ENCODE results near the gene BUD31. TPM values are rescaled to one million over a fixed set of nuclear protein-coding genes. Genes with fewer than 3 reads are reported as not detected.
"Not testable (repeated sequence)": the region's sequence is repeated elsewhere in the genome, so short reads cannot be mapped to it uniquely, and the experiment has no call there.

Gene BUD31
- total RNA-seq, 1 donor from 2014 or later = 145 TPM

DNA sequence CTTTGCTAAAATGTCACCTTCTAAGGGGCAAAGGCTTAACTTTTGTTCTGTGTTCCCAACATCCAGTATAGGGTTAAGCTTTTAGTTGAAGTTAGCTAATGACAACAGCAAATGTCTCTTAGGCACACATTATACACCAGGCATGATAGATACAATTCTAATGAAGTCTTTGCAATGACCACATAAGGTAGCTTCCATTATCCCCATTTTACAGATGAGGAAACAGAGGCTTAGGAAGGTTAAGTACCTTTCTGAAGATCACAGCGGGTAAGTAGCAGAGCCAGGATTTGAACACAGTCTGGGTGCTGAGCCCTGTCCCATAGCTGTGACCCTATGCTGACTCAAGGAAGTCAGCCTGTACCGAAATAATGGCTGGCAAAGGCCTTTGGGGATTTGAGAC is 1.9 kb downstream of the BUD31 start:
- peak overlapping the region; percentile 98 for H3K4me3 Mint-ChIP-seq
- no peak for DNase-seq (ENCODE audit: low spot score)
- no peaks in the 10 kb centered on the region for H3K9me3 Mint-ChIP-seq
- peaks cover 41% of the 10 kb centered on the region for H3K36me3 Mint-ChIP-seq (ENCODE audit: low read depth)
- peaks cover 38% of the 10 kb centered on the region for H3K4me1 Mint-ChIP-seq (ENCODE audit: low read depth)
- H3K27ac Mint-ChIP-seq = peak overlapping the region; percentile 47
- intact Hi-C loops (cut with micrococcal nuclease) = no loop called here
- H3K27me3 Mint-ChIP-seq (ENCODE audit: insufficient read depth) = no peaks in the 10 kb centered on the region

DNA sequence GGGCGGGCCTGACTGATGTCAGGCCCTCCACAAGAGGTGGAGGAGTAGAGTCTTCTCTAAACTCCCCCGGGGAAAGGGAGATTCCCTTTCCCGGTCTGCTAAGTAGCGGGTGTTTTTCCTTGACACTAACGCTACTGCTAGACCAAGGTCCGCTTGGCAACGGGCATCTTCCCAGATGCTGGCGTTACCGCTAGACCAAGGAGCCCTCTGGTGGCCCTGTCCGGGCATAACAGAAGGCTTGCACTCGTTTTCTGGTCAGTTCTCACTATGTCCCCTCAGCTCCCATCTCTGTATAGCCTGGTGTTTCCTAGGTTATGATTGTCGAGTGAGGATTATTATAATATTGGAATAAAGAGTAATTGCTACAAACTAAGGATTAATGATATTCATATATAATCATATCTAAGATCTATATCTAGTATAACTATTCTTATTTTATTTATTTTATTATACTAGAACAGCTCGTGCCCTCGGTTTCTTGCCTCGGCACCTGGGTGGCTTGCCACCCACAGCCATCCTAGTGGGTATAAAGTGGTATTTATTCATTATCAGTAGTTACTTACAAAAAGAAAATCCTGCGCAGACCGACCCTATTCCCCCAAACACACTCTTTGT is 6.9 kb downstream of the BUD31 start:
- not testable (repeated sequence) for H3K27me3 Mint-ChIP-seq (ENCODE audit: insufficient read depth); H3K4me3 Mint-ChIP-seq; DNase-seq (ENCODE audit: low spot score); H3K9me3 Mint-ChIP-seq; H3K4me1 Mint-ChIP-seq (ENCODE audit: low read depth)
- Mint-ChIP-seq H3K36me3 (ENCODE audit: low read depth) (peaks cover 51% of the 10 kb centered on the region), H3K27ac (peak overlapping the region; percentile 63)
- intact Hi-C loops (cut with micrococcal nuclease) = loop anchor here (1.0 kb wide), 1 partner anchor 50 kb away; no protein-coding TSS in a partner anchor

- DNase-seq (ENCODE audit: low spot score) = no peak
- intact Hi-C loops (cut with micrococcal nuclease) = no loop called here
- H3K27me3 Mint-ChIP-seq (ENCODE audit: insufficient read depth) = no peaks in the 10 kb centered on the region
- H3K36me3 Mint-ChIP-seq (ENCODE audit: low read depth) = peaks cover 41% of the 10 kb centered on the region
- peaks cover 5% of the 10 kb centered on the region for H3K4me1 Mint-ChIP-seq (ENCODE audit: low read depth)
- H3K4me3 Mint-ChIP-seq = no peak overlapping the region
- H3K9me3 Mint-ChIP-seq = no peaks in the 10 kb centered on the region
- no peak overlapping the region for H3K27ac Mint-ChIP-seq
These were observed 9.5 kb downstream of the BUD31 start for GRCh38 chr7:99418260-99418659.

- no peaks in the 10 kb centered on the region for H3K27me3 Mint-ChIP-seq (ENCODE audit: insufficient read depth)
- no peaks in the 10 kb centered on the region for H3K9me3 Mint-ChIP-seq
- peaks cover 38% of the 10 kb centered on the region for H3K36me3 Mint-ChIP-seq (ENCODE audit: low read depth)
- H3K27ac Mint-ChIP-seq = no peak overlapping the region
- intact Hi-C loops (cut with micrococcal nuclease) = no loop called here
- no peak for DNase-seq (ENCODE audit: low spot score)
- no peak overlapping the region for H3K4me3 Mint-ChIP-seq
- peaks cover 5% of the 10 kb centered on the region for H3K4me1 Mint-ChIP-seq (ENCODE audit: low read depth)
These were observed 10.7 kb downstream of the BUD31 start for GRCh38 chr7:99419323-99420021.

DNA sequence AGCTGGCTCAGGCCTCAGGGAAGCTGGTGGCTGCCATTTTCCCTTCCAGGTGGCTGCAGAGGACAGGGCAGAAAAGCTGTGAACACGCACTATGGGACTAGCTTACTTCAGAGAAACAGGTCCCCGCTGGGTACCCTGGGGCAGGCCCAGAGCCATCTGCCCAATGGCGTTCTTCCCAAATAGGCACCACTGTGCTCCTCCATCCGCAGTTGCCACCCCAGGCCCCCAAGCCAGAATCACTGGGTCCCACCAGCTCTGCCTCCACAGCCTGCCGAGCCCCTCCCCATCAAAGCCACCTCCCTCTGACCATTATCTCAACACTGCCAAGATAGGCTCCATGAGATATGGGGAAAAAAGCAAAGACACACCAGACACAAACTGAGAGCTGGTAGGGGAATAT is 11.4 kb downstream of the BUD31 start:
- intact Hi-C loops (cut with micrococcal nuclease) = no loop called here
- H3K27me3 Mint-ChIP-seq (ENCODE audit: insufficient read depth) = no peaks in the 10 kb centered on the region
- H3K36me3 Mint-ChIP-seq (ENCODE audit: low read depth) = peaks cover 30% of the 10 kb centered on the region
- H3K27ac Mint-ChIP-seq = no peak overlapping the region
- peaks cover 5% of the 10 kb centered on the region for H3K4me1 Mint-ChIP-seq (ENCODE audit: low read depth)
- H3K4me3 Mint-ChIP-seq = no peak overlapping the region
- H3K9me3 Mint-ChIP-seq = no peaks in the 10 kb centered on the region
- DNase-seq (ENCODE audit: low spot score) = no peak

DNA sequence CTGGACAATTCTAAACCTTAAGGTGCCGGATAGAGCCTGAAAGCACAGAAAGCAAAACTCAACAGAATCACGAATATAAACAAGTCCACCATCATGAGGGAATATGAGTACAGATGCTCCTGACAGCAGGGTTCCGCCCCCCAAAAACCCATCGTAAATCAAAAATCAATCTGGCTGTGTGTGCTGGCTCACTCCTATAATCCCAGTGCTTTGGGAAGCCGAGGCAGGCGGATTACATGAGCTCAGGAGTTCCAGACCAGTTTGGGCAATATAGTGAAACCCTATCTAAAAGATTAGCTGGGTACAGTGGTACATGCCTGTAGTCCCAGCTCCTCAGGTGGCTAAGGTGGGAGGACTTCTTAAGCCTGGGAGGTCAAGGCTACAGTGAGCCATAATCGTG is 12.2 kb downstream of the BUD31 start:
- no peak for DNase-seq (ENCODE audit: low spot score)
- intact Hi-C loops (cut with micrococcal nuclease) = no loop called here
- peaks cover 3% of the 10 kb centered on the region for H3K4me1 Mint-ChIP-seq (ENCODE audit: low read depth)
- peaks cover 30% of the 10 kb centered on the region for H3K36me3 Mint-ChIP-seq (ENCODE audit: low read depth)
- H3K27ac Mint-ChIP-seq = no peak overlapping the region
- H3K9me3 Mint-ChIP-seq = no peaks in the 10 kb centered on the region
- no peak overlapping the region for H3K4me3 Mint-ChIP-seq
- H3K27me3 Mint-ChIP-seq (ENCODE audit: insufficient read depth) = no peaks in the 10 kb centered on the region

- Mint-ChIP-seq H3K27ac (no peak overlapping the region), H3K9me3 (no peaks in the 10 kb centered on the region), H3K36me3 (ENCODE audit: low read depth) (peaks cover 22% of the 10 kb centered on the region), H3K4me3 (no peak overlapping the region), H3K27me3 (ENCODE audit: insufficient read depth) (no peaks in the 10 kb centered on the region), H3K4me1 (ENCODE audit: low read depth) (no peaks in the 10 kb centered on the region)
- DNase-seq (ENCODE audit: low spot score) = no peak
- intact Hi-C loops (cut with micrococcal nuclease) = no loop called here
These were observed 13.4 kb downstream of the BUD31 start for GRCh38 chr7:99422186-99422585.

- no peaks in the 10 kb centered on the region for H3K9me3 Mint-ChIP-seq
- no peak overlapping the region for H3K27ac Mint-ChIP-seq
- peaks cover 18% of the 10 kb centered on the region for H3K36me3 Mint-ChIP-seq (ENCODE audit: low read depth)
- H3K4me1 Mint-ChIP-seq (ENCODE audit: low read depth) = no peaks in the 10 kb centered on the region
- no peaks in the 10 kb centered on the region for H3K27me3 Mint-ChIP-seq (ENCODE audit: insufficient read depth)
- intact Hi-C loops (cut with micrococcal nuclease) = no loop called here
- H3K4me3 Mint-ChIP-seq = no peak overlapping the region
- no peak for DNase-seq (ENCODE audit: low spot score)
These were observed 13.9 kb downstream of the BUD31 start for GRCh38 chr7:99422625-99423024.

- H3K4me1 Mint-ChIP-seq (ENCODE audit: low read depth) = no peaks in the 10 kb centered on the region
- H3K27me3 Mint-ChIP-seq (ENCODE audit: insufficient read depth) = no peaks in the 10 kb centered on the region
- intact Hi-C loops (cut with micrococcal nuclease) = no loop called here
- DNase-seq (ENCODE audit: low spot score) = no peak
- H3K36me3 Mint-ChIP-seq (ENCODE audit: low read depth) = peaks cover 24% of the 10 kb centered on the region
- H3K4me3 Mint-ChIP-seq = no peak overlapping the region
- no peaks in the 10 kb centered on the region for H3K9me3 Mint-ChIP-seq
- H3K27ac Mint-ChIP-seq = no peak overlapping the region
These were observed 16.4 kb downstream of the BUD31 start for GRCh38 chr7:99424932-99425730.

DNA sequence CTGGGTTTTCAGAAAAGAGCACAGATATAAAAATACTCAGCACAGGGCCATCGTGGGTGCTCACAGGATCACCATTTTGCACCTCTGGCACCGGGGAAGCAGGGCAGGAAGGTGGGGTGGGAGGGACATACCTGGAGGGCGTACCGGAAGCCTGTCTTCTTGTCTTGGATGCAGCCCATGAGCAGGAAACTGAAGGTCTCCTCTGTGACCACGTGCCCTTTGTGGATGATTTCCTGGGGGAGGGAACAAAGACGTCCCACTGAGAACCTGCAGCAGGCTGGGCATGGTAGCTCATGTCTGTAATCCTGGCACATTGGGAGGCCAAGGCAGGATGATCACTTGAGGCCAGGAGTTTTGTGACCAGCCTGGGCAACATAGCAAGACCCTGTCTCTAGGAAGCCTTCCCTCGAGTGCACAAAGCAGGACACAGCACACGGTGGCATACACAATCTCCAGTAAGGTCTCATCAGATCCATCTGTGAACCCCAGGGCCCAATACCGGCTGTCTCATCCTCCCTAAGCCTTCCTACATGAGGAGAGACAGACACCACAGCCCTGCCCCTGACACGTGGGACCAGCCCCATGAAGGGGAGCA is 20.3 kb downstream of the BUD31 start:
- H3K36me3 Mint-ChIP-seq (ENCODE audit: low read depth) = peaks cover 25% of the 10 kb centered on the region
- no peaks in the 10 kb centered on the region for H3K9me3 Mint-ChIP-seq
- no peak overlapping the region for H3K27ac Mint-ChIP-seq
- no peaks in the 10 kb centered on the region for H3K4me1 Mint-ChIP-seq (ENCODE audit: low read depth)
- H3K4me3 Mint-ChIP-seq = no peak overlapping the region
- H3K27me3 Mint-ChIP-seq (ENCODE audit: insufficient read depth) = no peaks in the 10 kb centered on the region
- DNase-seq (ENCODE audit: low spot score) = no peak
- intact Hi-C loops (cut with micrococcal nuclease) = no loop called here

- intact Hi-C loops (cut with micrococcal nuclease) = no loop called here
- Mint-ChIP-seq H3K27me3 (ENCODE audit: insufficient read depth) (no peaks in the 10 kb centered on the region), H3K36me3 (ENCODE audit: low read depth) (peaks cover 25% of the 10 kb centered on the region), H3K27ac (no peak overlapping the region), H3K4me1 (ENCODE audit: low read depth) (no peaks in the 10 kb centered on the region), H3K9me3 (no peaks in the 10 kb centered on the region), H3K4me3 (no peak overlapping the region)
- no peak for DNase-seq (ENCODE audit: low spot score)
These were observed 21.0 kb downstream of the BUD31 start for GRCh38 chr7:99429756-99430155.

GRCh38 chr7:99431756-99432540 is 23.2 kb downstream of the BUD31 start:
- H3K27ac Mint-ChIP-seq; H3K4me3 Mint-ChIP-seq; H3K4me1 Mint-ChIP-seq (ENCODE audit: low read depth); DNase-seq (ENCODE audit: low spot score); H3K27me3 Mint-ChIP-seq (ENCODE audit: insufficient read depth); H3K9me3 Mint-ChIP-seq; intact Hi-C loops (cut with micrococcal nuclease): not testable (repeated sequence)
- peaks cover 27% of the 10 kb centered on the region for H3K36me3 Mint-ChIP-seq (ENCODE audit: low read depth)
